OCI-M2 (cell line): ENCODE measurements around the gene ZNF722.
"Not testable (repeated sequence)": the region's sequence is repeated elsewhere in the genome, so short reads cannot be mapped to it uniquely, and the experiment has no call there.

Experiments
- DNase-seq: peaks from one replicate; lab custom pipeline; 2025; ENCODE audit not compliant: unreplicated experiment; lab: John Stamatoyannopoulos, UW

Gene ZNF722

DNA sequence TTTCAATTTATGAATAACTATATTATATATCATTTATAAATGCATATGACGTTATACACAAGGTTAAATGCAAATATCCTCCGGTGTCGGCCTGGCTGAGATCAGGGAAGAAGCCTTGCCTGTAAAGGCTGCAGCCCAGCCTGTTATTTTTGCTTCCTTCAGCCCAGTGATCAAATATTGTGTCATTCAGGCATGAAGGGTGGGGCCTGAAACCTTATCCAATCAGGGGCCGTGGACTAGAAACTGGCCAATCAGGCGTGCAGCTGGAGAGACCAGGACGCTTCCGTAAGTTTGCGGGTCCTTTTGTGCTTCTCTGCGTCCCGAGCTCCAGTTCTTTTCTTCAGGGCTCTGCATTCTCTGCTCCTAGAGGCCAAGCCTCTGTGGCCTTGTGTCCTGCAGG, at the start of gene ZNF722:
ZNF722 (plus strand) TSS at position 301 of the 400 bp plus-strand sequence. CDS start 113 bp downstream, outside the sequence.
- no peak for DNase-seq

GRCh38 chr7:63953181-63953580, 45.5 kb upstream of the ZNF722 start:
- DNase-seq, result no peak

DNA sequence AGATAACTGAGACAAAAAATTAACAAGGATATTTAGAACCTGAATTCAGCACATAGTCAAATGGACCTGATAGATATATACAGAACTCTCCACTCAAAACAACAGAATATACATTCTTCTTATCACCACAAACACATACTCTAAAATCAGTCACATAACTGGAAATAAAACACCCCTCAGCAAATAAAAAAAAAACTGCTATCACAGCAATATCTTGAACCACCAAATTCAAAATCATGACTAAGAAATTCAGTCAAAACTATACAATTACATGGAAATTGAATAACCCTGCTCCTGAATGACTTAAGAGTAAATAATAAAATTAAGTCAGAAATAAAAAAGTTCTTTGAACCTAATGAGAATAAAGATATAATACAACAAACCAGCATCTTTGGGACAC, 30.0 kb upstream of the ZNF722 start:
- no peak for DNase-seq

DNA sequence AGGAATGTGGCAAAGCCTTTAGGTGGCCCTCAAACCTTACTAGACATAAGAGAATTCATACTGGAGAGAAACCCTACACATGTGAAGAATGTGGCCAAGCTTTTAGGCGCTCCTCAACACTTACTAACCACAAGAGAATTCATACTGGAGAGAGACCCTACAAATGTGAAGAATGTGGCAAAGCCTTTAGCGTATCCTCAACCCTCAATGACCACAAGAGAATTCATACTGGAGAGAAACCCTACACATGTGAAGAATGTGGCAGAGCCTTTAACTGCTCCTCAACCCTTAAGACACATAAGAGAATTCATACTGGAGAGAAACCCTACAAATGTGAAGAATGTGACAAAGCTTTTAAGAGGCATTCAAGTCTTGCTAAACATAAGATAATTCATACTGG, 16.8 kb downstream of the ZNF722 start:
- DNase-seq, result not testable (repeated sequence)

DNA sequence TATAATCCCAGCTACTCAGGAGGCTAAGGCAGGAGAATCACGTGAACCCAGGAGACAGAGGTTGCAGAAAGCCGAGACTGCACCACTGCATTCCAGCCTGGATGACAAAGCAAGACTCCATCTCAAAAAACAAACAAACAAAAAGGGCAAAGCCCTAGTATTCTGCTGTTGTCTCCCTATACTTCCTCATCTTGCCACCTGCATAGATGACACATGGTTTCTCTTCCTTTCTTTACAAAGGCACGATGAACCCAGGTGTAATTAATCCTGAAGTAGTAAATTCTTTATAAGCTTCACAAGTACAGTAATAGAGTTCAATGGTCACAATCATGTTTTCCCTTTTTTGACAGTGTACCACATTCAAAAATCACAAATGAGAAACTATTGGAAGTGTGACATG, 36.7 kb downstream of the ZNF722 start:
- no peak for DNase-seq

GRCh38 chr7:64037095-64037494, 38.4 kb downstream of the ZNF722 start:
- DNase-seq, result no peak

DNA sequence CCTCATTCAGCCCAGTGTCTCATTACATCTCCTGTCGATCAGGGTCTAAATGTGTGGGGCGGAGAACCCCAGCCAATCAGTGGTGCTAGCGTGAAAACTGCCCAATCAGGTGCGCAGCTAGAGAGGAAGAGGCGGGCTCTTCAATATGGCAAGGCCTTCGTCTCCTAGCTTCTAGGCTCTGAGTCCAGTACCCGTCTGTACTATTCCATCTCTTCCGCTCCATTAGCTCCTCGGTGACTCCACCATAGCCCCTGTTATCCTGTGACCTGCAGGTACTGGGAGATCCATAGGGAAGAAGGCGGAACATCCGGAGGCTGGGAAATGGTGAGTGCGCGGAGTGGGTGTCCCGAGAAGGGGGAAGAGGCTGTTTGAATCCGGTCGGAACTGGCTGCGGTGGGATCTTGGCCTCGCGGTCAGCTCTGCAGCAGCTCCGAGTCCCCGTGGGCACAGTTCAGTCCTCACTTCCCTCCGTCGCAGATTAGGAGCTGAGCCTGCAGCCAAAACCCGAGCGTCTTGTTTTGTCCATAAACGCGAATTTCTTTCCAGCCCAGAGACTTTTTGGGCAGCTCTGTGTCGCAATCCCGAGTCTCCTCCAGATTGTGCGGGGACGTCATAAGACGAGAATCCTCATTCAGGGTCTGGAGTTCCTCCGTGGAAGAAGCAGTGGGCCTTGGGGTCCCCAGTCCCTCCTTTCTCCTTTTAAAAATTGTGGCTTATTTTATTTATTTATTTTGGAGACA, 46.8 kb downstream of the ZNF722 start, which contains the start of gene ZNF727:
ZNF727 (plus strand) TSS at position 134 of the 740 bp plus-strand sequence; CDS start at position 322, 188 bp downstream.
- peak; percentile 62 for DNase-seq

DNA sequence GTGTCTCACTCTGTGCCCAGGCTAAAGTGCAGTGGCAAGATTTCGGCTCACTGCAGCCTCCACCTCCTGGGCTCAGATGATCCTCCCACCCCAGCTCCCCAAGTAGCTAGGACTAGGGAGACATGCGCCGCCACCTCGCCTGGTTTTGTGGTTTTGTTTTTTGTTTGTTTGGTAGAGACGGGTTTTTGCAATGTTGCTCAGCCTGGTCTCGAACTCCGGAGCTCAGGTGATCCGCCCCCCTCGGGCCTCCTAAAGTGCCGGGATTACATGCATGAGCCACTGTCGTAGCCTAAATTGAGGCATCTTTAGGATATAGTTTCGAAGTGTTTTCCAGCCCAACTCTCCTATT, 47.4 kb downstream of the ZNF722 start:
- no peak for DNase-seq
